HUDEP-2 (cell line): Measurements from ENCODE around the gene MSANTD7.
A peak's percentile ranks its signal among the peaks of the same experiment; 100 is the strongest.
"Not testable (repeated sequence)": the region's sequence is repeated elsewhere in the genome, so short reads cannot be mapped to it uniquely, and the experiment has no call there.

ENCODE experiments used
- DNase-seq, 76 experiments: peaks; one replicate each; lab custom pipeline; 2025; ENCODE audit not compliant: unreplicated experiment in 76 of 76; lab: John Stamatoyannopoulos, UW

MSANTD7 gene, protein sequence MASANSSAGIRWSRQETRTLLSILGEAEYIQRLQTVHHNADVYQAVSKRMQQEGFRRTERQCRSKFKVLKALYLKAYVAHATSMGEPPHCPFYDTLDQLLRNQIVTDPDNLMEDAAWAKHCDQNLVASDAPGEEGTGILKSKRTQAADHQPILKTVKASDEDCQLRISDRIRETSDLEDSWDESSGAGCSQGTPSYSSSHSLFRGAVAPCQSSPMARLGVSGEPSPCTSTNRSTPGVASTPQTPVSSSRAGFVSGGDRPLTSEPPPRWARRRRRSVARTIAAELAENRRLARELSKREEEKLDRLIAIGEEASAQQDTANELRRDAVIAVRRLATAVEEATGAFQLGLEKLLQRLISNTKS

DNA sequence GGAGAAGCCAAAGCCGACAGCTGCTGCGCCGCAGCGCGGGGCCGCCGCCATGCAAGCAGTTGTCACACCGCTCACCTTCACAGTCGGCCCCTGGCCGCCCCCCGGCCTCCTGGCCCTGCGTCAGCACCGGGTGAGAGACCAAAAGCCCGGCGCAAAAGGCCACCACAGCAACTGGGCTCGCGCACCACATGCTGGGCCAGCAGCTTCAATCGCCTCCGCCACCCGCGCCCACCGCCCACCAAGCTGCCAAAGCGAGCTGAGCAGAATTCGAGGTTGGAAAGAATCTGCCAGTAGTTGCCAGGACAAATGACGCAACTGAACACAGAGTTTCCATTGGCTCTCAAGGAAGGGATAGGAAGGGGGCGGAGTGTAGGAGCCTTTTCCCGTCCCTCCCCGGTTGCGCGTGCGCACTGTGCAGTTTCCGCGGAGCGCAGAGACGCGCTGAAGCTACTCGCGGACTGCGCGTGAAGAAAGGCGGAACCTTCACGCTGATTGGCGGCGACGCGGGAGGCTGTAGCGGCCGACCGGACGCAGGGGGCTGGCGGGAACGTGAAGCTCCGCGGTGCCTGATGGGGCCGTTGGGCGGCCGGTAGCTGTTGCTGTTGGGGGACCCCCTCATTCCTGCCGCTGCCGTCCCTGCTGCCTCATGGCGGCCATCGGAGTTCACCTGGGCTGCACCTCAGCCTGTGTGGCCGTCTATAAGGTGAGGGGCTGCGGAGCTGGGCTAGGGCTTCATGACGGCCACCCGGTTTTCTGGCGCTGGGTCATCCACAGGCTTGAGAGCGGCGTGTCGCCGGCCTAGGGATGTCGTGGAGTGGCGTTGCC is at the start of gene MSANTD7, which contains the start of the genes CDNF and HSPA14:
MSANTD7 (plus strand) TSS at position 550 of the 825 bp plus-strand sequence. CDS start 3,979 bp downstream, outside the sequence.
CDNF (minus strand) TSS at position 281 of the 825 bp plus-strand sequence; CDS start at position 190, 91 bp downstream.
HSPA14 (plus strand) TSS at position 550 of the 825 bp plus-strand sequence; CDS start at position 647, 97 bp downstream.
- peak; percentile 44 to 99 (median 96) for DNase-seq

DNA sequence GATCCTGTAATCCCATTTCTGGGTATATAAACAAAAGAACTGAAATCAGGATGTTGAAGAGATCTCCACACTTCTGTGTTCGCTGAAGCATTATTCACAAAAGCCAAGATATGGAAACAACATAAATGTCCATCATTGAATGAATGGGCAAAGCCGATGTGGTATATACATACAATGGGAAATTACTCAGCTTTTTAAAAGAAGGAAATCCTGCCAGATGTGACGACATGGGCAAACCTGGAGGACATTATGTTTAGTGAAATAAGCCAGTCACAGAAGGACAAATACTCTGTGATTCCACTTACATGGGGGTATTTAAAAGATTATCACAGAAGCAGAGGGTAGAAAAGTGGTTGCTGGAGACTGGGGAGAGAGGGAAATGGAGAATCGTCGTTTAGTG is 39.5 kb upstream of the MSANTD7 start:
- DNase-seq: no peak

DNA sequence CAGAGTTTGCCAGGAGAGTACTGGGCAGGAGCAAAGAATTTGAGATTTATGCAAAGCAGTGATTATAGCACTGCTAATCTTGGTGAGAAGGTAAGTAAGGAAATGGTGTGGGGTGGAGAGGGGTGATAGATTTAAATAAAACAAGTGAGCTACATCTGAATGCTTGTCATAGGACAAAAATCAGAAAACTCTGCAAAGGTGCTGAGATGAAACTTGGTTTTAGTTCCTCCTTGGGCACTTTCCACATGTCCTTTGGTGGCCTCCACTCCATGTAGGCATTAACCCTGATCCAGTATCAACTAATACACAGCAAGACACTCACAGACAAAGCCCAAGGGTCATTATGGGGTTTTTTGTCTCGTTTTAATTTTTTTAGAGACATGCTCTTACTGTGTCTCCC is 37.7 kb upstream of the MSANTD7 start:
- DNase-seq: no peak

DNA sequence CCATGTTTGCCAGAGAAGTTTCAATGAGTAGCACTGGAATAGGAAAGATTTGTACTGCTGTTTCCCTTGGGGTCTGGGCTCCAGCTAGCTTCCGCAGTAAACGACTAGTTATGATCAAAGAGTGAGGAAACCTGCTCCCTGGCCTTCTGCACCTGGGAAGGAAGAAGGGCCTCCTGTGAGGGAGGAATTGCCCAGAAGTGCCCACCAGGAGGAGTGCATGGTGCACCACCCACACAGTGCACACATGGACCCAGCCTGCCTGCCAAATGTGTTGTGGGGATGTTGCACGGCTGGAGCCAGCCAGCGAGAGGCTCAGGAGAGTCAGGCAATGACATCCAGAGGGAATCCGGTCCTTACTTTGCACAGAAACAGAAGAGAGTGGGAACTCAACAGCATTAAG is 36.4 kb upstream of the MSANTD7 start:
- no peak for DNase-seq

DNA sequence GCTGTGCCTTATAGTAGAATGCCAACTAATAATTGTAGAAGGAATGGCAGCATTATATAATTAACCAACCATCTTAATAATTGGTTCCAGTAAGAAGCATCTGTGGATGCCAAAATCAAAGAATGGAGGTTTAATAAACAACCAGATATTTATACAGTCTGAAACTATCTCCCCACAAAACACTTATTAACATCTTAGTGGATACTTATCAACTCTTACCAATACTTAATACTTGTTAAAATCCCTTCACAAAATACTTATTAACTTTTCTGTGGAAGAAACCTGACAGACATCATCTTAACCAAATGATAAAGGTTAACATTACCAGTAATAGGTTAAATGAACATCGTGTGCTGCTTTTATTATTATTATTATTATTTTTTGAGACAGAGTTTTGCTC is 34.3 kb upstream of the MSANTD7 start:
- DNase-seq: no peak

DNA sequence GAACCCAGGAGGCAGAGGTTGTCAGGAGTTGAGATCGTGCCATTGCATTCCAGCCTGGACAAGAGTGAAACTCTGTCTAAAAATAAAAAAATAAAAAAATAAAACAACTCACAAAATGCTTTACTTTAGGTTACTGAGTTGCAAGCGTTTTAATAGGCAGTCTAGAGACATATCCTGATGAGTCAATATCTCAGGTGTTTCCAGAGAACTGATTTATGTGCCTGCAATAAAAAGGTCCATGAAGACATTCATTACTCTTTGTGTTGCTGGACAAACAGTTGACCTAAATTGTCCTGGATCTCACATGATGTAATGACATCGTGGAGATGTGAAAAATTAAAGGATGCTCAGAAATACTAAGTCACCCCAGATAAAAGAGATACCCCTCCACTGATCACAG is 31.8 kb upstream of the MSANTD7 start:
- DNase-seq: no peak

DNA sequence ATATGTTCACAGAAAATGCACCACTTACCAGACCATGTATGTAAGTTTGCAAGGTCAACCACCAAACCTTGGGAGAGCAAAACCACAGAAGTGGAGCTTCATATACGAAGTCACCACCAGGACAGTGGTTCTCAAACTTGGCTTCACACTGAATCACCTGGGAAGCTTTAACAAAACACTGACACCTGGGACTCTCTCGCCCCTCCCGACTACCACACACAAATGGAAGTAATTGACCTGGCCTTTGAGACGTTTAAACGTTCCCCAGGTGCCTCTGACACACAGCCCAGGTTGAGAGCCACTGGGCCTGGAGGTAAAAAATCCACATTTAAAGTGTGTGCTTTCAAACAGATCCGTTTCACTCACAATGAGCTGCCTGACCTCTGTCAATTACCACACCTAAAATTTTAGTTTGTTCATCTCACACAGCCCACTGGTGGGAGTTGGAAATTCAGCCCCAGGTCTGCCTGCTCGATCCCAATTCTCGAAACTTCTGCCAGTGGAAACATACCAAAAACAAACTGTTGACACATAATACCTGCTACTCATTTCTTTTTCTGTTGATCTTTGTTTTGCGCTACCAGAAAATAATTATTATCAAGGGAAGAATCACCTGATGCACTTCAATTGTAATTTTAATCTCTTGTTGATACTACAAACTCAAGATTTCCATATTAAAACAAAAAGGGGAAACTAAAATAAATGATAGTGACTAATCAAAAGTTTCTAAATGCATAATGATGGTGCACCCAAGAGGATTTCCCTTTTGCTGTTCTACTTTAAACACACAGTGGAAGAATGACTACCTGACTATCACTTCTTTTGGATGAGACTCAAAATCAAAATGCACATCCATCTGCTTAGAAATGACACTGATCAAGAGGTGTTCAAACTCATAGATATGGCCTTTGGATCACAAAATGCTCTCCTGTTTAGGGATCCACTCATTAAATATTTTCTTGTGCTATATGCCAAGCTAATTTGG is 26.8 kb upstream of the MSANTD7 start:
- no peak for DNase-seq

DNA sequence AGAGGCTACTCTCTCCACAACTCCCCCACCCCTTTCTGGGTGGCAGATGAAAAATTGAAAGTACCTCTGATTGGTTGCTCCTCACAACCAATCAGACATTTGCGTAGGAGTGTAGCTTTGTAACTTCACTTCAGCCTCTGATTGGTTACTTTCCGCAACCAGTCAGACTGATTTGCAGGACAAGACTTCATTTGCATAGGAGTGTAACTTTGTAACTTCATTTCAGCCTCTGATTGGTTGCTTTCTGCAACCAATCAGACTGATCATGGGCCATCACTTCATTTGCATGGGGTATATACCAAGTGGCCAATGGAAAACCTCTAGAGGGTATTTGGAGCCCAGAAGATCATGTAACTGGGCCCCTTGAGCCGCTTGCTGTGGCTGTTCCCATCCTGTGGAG is 25.8 kb upstream of the MSANTD7 start:
- no peak for DNase-seq

DNA sequence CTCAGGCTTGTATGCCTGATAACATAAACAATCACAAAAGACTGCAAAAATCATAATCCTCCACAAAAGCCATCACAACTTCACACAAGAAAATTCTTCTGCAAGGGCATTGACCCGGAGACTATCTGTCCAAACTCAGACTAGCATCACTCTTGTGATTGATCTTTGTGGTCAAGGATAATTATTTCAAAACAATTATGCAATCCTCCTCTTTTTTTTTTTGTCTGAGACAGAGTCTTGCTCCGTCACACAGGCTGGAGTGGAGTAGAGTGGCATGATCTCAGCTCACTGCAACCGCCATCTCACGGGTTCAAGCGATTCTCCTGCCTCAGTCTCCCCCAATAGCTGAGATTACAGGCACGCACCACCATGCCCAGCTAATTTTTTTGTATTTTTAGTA is 22.4 kb upstream of the MSANTD7 start:
- no peak for DNase-seq

DNA sequence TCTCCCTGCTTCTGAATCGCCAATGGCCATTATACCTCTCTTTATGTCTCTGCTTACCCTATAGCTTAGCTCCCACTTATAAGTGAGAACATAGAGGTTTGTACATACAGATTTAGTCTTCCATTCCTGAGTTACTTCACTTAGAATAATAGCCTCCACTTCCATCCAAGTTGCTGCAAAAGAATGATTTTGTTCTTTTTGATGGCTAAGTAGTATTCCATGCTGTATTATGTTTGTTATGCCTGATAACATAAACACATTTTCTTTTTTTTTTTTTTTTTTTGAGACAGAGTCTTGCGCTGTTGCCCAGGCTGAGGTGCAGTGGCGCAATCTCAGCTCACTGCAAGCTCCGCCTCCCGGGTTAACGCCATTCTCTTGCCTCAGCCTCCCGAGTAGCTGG is 21.4 kb upstream of the MSANTD7 start:
- DNase-seq: not testable (repeated sequence)

DNA sequence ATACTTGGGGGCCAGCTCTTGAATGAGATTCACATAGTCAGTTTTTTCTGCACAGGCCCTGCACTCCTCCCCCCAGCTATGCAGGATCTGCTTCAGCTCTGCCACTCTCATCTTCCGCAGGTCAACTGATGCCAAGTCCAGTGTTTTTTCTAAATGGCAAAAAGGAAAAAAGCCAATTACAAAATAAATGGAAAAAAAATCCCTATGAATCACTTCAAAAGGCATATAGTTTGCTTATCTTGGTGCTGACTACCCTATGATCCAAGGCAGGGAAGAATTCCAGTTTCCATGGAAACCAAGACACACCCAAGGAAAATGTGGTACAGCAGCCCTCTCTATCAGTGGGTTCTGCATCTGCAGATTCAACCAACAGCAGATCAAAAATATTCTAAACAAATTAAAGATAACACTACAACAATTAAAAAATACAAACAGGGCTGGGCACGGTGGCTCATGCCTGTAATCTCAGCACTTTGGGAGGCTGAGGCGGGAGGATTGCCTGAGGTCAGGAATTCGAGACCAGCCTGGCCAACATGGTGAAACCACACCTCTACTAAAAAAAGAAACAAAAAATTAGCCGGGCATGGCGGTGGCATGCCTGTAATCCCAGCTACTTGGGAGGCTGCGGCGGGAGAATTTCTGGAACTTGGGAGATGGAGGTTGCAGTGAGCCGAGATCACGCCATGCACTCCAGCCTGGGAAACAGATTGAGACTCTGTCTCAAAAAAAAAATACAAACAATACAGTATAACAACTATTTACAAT is 17.9 kb upstream of the MSANTD7 start:
- no peak for DNase-seq

DNA sequence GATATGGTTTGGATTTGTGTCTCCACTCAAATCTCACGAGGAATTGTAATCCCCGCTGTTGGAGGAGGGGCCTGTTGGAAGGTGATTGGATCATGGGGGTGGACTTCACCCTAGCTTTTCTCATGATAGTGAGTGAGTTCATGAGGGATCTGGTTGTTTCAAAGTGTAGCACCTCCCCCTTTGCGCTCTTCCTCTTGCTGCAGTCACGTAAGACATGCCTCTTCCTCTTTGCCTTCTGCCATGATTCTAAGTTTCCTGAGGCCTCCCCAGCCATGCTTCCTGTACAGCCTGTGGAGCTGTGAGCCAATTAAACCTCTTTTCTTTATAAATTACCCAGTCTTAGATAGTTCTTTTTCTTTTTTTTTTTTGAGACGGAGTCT is 17.3 kb upstream of the MSANTD7 start:
- no peak for DNase-seq

DNA sequence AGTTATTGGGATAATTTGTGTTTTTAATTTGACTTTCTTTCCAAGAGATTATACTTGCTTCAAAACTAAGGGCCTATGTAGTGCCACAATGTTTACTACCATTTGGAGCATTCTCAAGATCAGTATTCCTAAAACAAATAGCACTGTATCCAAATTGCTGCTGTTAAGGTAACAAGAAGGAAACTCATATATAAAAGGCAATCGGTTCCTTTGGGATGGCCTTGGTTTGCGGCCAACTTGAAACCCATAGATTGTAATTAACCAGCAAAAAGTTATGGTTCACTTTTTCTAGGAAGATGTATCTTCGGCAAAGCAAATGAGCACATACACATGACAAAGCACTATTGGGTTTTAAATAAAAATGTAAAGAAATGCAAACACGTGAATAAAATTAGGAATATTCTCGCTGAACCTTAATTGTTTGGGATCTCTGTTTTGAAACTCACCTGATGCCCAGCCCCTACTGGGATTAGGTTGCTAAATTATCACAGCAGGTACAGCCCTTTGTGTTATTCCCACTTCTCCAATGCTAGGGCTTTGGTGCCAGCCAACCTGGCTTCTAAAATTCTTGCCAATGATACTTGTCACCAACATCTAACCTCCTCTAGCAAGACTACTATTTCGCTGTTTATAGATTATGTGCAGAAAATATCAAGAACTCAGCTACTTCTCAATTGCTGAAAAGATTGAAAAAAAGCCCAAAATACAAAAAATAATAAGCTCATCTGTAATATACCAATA is 16.3 kb upstream of the MSANTD7 start:
- DNase-seq: no peak

DNA sequence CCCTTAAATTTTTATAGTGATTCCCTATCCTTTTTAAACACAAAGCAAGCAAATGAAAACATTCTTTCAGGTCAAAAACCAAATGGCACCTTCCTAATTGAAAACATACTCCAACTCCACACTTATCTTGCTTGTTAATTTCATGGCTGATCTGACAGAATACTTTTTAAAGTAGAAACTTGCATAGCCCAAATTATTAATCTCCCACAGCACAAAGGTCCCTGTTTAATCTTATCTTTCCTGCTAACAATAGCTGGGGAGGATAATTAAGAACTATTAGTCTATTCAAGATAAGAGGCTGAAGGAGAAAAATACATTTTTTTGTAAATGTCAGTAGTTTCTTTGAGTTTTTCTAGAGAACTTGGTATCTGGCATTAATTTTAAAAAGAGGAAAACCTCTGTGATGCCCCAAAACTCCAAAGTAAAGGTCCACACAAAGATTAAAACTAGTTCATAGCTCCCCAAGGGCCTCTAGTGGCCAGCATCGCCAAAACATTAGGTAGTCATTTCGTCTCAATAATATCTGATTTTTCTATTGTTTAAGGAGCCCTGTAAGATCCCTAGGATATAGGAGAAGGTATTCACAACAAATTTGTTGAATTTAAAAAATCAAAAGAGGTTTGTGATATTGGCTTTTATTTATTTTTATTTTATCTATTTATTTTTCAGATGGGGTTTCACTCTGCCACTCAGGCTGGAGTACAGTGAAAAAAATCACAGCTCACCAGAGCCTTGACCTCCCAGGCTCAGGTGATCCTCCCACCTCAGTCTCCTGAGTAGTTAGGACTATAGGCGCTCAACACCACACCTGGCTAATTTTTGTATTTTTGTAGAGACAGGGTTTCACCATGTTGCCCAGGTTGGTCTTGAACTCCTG is 15.0 kb upstream of the MSANTD7 start:
- DNase-seq: peak in 1 of 76 experiments; percentile 9

DNA sequence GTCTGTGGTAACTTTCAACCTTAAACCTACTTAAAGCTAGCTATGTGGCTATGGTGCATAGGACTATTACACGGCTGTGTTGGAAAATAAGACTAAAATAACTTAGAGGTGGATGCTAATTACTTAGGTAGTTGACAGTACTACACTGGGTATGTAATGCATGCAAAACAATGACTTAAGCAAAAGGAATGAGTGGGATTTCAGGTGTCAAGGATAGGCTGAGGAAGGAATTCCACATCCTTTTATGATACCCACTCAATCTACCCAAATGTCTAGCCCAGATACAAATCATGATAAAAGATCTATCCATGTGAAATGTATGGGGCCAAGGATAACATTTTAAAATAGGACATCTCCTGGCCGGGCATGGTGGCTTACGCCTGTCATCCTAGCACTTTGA is 14.1 kb upstream of the MSANTD7 start:
- no peak for DNase-seq

DNA sequence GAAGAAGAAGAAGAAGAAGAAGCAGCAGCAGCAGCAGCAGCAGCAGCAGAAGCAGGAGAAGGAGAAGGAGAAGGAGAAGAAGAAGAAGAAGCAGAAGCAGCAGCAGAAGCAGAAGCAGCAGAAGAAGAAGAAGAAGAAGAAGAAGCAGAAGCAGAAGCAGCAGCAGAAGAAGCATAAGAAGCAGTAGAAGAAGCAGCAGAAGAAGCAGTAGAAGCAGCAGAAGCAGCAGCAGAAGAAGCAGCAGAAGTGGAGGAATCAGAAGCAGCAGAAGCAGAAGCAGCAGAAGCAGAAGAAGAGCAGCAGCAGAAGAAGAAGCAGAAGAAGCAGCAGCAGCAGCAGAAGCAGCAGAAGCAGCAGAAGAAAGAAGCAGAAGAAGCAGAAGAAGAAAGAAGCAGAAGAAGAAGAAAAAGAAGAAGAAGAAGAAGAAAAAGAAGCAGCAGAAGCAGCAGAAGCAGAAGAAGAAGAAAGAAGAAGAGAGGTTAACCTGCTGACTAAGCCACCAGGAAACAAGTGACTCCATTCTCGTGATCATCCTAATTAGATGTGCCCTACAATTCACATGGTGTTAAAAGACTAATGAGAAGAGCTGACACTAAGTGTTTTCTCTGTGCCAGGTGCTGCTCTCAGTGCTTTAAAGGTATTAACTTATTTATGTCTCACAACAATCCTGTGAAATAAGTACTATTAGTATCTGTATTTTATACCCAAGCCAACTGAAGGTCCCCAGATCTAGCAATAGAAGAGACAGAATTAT is 11.9 kb upstream of the MSANTD7 start:
- DNase-seq: no peak

DNA sequence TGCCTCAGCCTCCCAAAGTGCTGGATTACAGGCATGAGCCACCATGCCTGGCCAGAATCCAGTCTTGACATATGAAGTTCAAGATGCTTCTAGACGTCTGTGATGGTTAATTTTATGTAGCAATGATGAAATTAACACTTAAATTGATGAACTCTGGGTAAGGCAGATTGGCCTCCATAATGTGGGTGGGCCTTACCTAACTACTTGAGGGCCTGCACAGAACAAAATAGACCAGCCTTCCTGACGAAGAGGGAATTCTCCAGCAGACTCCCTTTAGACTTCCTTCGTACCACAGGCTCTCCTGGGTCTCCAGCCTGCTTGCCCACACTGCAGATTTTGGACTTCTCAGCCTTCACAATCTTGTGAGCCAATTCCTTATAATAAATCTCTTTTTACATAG is 5.0 kb upstream of the MSANTD7 start:
- DNase-seq: no peak
